Parathyroid adenoma (tissue), 2 donors: ENCODE results near the gene IFNA5.
A peak's percentile ranks its signal among the peaks of the same experiment; 100 is the strongest.

Source experiments
- H2AFZ ChIP-seq: fragments of 300-600 bp; sonication (generic); one replicate; pipeline ENCODE4 v1.7.0; 2017; ENCODE audit warnings: antibody characterized with exemption, mild to moderate bottlenecking
- H3K27ac ChIP-seq: fragments of 300-600 bp; sonication (generic); one replicate; pipeline ENCODE4 v1.7.0; 2017
- H3K27me3 ChIP-seq: fragments of 300-600 bp; sonication (generic); one replicate; pipeline ENCODE4 v1.7.0; 2017; ENCODE audit warnings: low read length; ENCODE audit not compliant: control insufficient read depth, insufficient read depth
- H3K36me3 ChIP-seq: fragments of 300-600 bp; sonication (generic); one replicate; pipeline ENCODE4 v1.7.0; 2017; ENCODE audit warnings: low read length; ENCODE audit not compliant: control insufficient read depth, insufficient read depth
- H3K4me1 ChIP-seq: fragments of 300-600 bp; sonication (generic); one replicate; pipeline ENCODE4 v1.7.0; 2017; ENCODE audit warnings: control low read depth
- H3K4me2 ChIP-seq: fragments of 300-600 bp; sonication (generic); one replicate; pipeline ENCODE4 v1.7.0; 2017; ENCODE audit warnings: low read length
- H3K4me3 ChIP-seq: fragments of 300-600 bp; sonication (generic); one replicate; pipeline ENCODE4 v1.7.0; 2017; ENCODE audit warnings: low read depth, low read length
- H3K79me2 ChIP-seq: fragments of 300-600 bp; sonication (generic); one replicate; pipeline ENCODE4 v1.7.0; 2017; ENCODE audit warnings: control low read depth
- H3K9ac ChIP-seq: fragments of 300-600 bp; sonication (generic); one replicate; pipeline ENCODE4 v1.7.0; 2017; ENCODE audit warnings: mild to moderate bottlenecking
- H3K9me3 ChIP-seq: fragments of 300-600 bp; sonication (generic); one replicate; pipeline ENCODE4 v1.7.0; 2017; ENCODE audit warnings: low read length; ENCODE audit not compliant: control insufficient read depth
- CTCF ChIP-seq: fragments of 300-600 bp; sonication (generic); IDR thresholded peaks from one replicate; pipeline ENCODE4 v1.7.0; 2017; ENCODE audit warnings: antibody characterized with exemption, mild to moderate bottlenecking
- donor health status: primary hyperparathyroidism.

IFNA5 gene

GRCh38 chr9:21324047-21324446 is 18.9 kb upstream of the IFNA5 start:
- H3K79me2 ChIP-seq = no peaks in the 10 kb centered on the region
- H3K9me3 ChIP-seq = no peaks in the 10 kb centered on the region
- H3K36me3 ChIP-seq = no peaks in the 10 kb centered on the region
- H3K4me1 ChIP-seq = no peaks in the 10 kb centered on the region
- H3K27me3 ChIP-seq = no peaks in the 10 kb centered on the region
- no peak overlapping the region for H3K4me3 ChIP-seq
- no peak overlapping the region for H3K9ac ChIP-seq
- no peak overlapping the region for H3K4me2 ChIP-seq
- no peak for TF ChIP-seq CTCF
- H2AFZ ChIP-seq = no peak overlapping the region
- no peak overlapping the region for H3K27ac ChIP-seq

GRCh38 chr9:21322911-21323461 is 17.9 kb upstream of the IFNA5 start:
- no peaks in the 10 kb centered on the region for H3K4me1 ChIP-seq
- no peak overlapping the region for H3K4me2 ChIP-seq
- no peak for TF ChIP-seq CTCF

GRCh38 chr9:21320465-21320864 is 15.4 kb upstream of the IFNA5 start:
- Histone ChIP-seq H2AFZ (no peak overlapping the region), H3K4me3 (no peak overlapping the region), H3K9ac (no peak overlapping the region), H3K4me2 (no peak overlapping the region), H3K79me2 (no peaks in the 10 kb centered on the region), H3K9me3 (no peaks in the 10 kb centered on the region), H3K4me1 (no peaks in the 10 kb centered on the region), H3K27me3 (no peaks in the 10 kb centered on the region), H3K36me3 (no peaks in the 10 kb centered on the region), H3K27ac (no peak overlapping the region)
- no peak for TF ChIP-seq CTCF

More at GRCh38 chr9:21322911-21323461, 17.9 kb upstream of the IFNA5 start:
- H3K27ac ChIP-seq = no peak overlapping the region
- H2AFZ ChIP-seq = no peak overlapping the region
- no peaks in the 10 kb centered on the region for H3K27me3 ChIP-seq
- no peak overlapping the region for H3K9ac ChIP-seq
- H3K4me3 ChIP-seq = no peak overlapping the region
- H3K36me3 ChIP-seq = no peaks in the 10 kb centered on the region
- no peaks in the 10 kb centered on the region for H3K79me2 ChIP-seq
- H3K9me3 ChIP-seq = no peaks in the 10 kb centered on the region

GRCh38 chr9:21317956-21318923 is 13.1 kb upstream of the IFNA5 start:
- Histone ChIP-seq H3K4me2 (no peak overlapping the region), H3K4me3 (no peak overlapping the region), H3K79me2 (no peaks in the 10 kb centered on the region), H3K9ac (no peak overlapping the region), H3K9me3 (no peaks in the 10 kb centered on the region), H2AFZ (no peak overlapping the region), H3K36me3 (no peaks in the 10 kb centered on the region), H3K27me3 (no peaks in the 10 kb centered on the region), H3K4me1 (no peaks in the 10 kb centered on the region), H3K27ac (no peak overlapping the region)
- peak; percentile 25 for TF ChIP-seq CTCF
